Neutrophil (primary cell): ENCODE results near the gene SHANK1.

ENCODE experiments used
- H3K27ac ChIP-seq: fragments of 200-600 bp; sonication (generic); 2 replicates; pipeline ENCODE4 v1.5.1; 2016; ENCODE audit warnings: mild to moderate bottlenecking, moderate library complexity
- H3K27me3 ChIP-seq: fragments of 200-600 bp; sonication (generic); 2 replicates; pipeline ENCODE4 v1.6.0; 2016; ENCODE audit warnings: mild to moderate bottlenecking
- H3K36me3 ChIP-seq: fragments of 200-600 bp; sonication (generic); 2 replicates; pipeline ENCODE4 v1.5.1; 2017
- H3K4me1 ChIP-seq, 2 experiments: fragments of 200-600 bp in 1 of 2; sonication (generic) in 1 of 2; 1 replicate in 1 of 2; 2 replicates in 1 of 2; pipeline versions ENCODE4 v1.5.1 to v1.6.1; 2013 to 2016; ENCODE audit warnings: low read depth in 1 of 2, low read length in 1 of 2, mild to moderate bottlenecking in 1 of 2, moderate library complexity in 1 of 2; ENCODE audit not compliant: control insufficient read depth in 1 of 2, insufficient read depth in 1 of 2
- H3K4me3 ChIP-seq, 2 experiments: fragments of 200-600 bp in 1 of 2; sonication (generic) in 1 of 2; 1 replicate in 1 of 2; 2 replicates in 1 of 2; pipeline ENCODE4 v1.5.1; 2013 to 2016; ENCODE audit warnings: low read depth in 1 of 2, low read length in 1 of 2, mild to moderate bottlenecking in 1 of 2, moderate library complexity in 1 of 2
- H3K9me3 ChIP-seq: fragments of 200-600 bp; sonication (generic); 2 replicates; pipeline ENCODE4 v1.5.1; 2016
- TF ChIP-seq, protein P1 (sequence below): fragments of 200-600 bp; sonication (generic); IDR thresholded peaks from 2 replicates; pipeline ENCODE4 v1.5.1; 2016; ENCODE audit warnings: antibody characterized with exemption

Gene SHANK1

DNA sequence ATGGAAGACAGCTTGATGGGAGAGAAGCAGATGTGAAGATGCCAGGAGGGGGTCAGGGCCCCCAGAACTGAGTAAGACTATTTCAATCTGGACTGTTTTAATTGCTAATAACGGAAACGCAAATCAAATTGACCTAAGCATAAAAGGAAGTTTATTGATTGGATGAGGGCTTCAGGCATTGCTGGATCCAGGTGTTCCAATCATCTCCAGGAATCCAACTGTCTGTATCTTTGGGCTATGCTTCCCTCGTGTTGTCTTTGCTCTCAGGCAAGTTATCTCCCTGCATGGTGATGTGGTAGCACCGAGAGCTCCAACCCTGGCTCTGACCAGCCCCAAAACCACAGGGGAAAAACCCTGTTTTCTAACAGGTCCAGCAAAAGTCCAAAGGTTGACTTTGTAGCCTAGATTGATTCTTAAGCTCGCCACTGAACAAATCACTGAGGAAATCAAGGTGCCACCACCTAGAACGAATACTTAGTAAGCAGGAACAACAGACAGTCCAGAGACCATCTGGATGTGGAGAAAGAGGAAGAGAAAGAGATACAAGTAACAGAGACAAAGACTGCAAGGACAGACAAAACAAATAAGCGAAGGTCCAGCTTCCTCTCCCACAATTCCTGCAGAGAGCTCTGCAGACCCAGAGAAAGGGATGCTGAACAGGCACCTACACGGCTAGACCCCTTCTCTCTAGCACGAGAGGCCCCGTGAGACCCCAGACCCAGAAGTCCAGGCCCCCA lies 71.6 kb downstream of the SHANK1 start:
- no peak overlapping the region for H3K4me3 ChIP-seq
- H3K36me3 ChIP-seq = no peaks in the 10 kb centered on the region
- no peaks in the 10 kb centered on the region for H3K4me1 ChIP-seq
- H3K9me3 ChIP-seq = no peaks in the 10 kb centered on the region
- peaks cover 45% of the 10 kb centered on the region for H3K27me3 ChIP-seq
- no peak overlapping the region for H3K27ac ChIP-seq
- TF ChIP-seq, protein P1, sequence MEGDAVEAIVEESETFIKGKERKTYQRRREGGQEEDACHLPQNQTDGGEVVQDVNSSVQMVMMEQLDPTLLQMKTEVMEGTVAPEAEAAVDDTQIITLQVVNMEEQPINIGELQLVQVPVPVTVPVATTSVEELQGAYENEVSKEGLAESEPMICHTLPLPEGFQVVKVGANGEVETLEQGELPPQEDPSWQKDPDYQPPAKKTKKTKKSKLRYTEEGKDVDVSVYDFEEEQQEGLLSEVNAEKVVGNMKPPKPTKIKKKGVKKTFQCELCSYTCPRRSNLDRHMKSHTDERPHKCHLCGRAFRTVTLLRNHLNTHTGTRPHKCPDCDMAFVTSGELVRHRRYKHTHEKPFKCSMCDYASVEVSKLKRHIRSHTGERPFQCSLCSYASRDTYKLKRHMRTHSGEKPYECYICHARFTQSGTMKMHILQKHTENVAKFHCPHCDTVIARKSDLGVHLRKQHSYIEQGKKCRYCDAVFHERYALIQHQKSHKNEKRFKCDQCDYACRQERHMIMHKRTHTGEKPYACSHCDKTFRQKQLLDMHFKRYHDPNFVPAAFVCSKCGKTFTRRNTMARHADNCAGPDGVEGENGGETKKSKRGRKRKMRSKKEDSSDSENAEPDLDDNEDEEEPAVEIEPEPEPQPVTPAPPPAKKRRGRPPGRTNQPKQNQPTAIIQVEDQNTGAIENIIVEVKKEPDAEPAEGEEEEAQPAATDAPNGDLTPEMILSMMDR = no peak

DNA sequence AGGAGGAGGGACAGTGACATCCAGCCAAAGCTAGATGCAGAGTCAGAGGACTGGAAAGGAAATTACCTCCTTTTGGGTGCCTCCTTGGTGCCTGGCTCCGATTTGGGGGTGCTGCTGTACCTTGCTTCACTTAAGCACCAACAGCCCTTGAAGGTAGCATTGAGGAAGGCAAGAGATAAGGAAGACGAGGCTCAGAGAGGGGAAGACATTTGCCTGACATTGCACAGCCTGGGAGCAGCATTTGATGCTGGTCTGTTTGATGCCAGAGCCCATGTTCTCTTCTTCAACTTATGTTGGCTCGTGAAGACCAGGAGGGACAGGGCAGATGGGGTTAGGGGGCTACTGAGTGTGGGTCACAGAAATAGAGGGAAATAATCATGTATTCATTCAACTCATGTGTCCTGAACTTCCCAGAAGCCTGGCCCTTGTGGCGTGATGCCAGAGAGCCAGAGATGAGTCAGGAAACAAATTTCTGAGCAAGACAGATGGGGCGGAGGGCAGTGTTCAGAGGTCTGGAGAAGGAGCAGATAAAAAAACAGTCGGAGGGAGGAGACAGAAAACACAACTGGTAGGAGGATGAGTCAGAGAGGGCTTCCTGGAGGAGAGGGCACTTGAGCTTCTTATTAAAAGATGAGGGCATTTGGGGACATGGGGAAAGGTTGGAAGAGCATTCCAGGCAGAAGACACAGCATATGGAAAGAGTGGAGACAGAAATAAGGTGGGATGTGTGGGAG lies 73.4 kb downstream of the SHANK1 start:
- TF ChIP-seq, protein P1 = no peak

DNA sequence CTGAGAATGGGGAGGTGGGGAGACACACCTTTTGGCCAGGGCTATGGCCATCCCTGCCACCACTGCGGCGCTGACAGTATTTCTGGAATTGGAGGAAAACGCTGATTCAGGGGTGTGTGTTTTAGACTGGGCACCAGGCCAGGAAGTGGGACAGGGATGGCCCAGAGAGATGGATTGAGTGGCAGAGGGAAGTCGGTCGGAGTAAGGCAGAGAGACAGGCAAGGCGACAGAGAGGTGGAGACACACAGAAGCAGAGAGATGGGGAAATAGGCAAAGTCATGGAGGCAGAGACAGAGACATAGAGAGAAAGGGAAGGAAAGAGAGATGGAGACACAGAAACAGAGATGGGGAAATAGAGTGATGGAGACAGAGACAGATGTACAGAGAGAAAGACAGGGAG lies 74.5 kb downstream of the SHANK1 start:
- Histone ChIP-seq H3K27me3 (peaks cover 61% of the 10 kb centered on the region), H3K36me3 (no peaks in the 10 kb centered on the region), H3K27ac (no peak overlapping the region), H3K9me3 (no peaks in the 10 kb centered on the region), H3K4me1 (no peaks in the 10 kb centered on the region), H3K4me3 (no peak overlapping the region)
- TF ChIP-seq, protein P1 = no peak

More for the DNA sequence above, 73.4 kb downstream of the SHANK1 start:
- Histone ChIP-seq H3K27ac (no peak overlapping the region), H3K4me3 (no peak overlapping the region), H3K36me3 (no peaks in the 10 kb centered on the region), H3K4me1 (no peaks in the 10 kb centered on the region), H3K27me3 (peaks cover 50% of the 10 kb centered on the region), H3K9me3 (no peaks in the 10 kb centered on the region)

DNA sequence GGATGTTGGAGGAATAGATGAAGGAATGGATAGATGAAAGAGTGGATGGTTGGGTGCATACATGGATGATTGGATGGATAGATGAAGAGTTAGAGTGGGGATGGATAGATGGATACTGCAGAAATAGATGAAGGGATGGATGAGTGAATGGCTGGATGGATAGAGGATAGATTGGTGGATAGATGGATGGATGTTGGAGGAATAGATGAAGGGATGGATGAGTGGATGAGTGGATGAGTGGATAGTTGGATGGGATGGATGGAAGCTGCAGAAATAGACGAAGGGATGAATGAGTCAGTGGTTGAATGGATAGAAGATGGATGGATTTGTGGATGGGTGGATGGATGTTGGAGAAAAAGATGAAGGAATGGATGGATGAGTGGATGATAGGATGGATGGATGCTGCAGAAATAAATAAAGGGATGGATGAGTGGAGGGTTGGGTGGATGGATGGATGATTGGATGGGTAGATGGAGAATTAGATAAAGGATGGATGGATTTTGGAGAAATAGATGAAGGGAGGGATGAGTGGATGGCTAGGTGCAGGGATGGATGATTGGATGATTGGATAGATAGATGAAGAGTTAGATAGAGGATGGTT lies 75.2 kb downstream of the SHANK1 start:
- H3K27ac ChIP-seq = no peak overlapping the region
- TF ChIP-seq, protein P1 = no peak
- H3K27me3 ChIP-seq = peaks cover 68% of the 10 kb centered on the region
- H3K36me3 ChIP-seq = no peaks in the 10 kb centered on the region
- no peaks in the 10 kb centered on the region for H3K9me3 ChIP-seq
- H3K4me3 ChIP-seq = no peak overlapping the region
- no peaks in the 10 kb centered on the region for H3K4me1 ChIP-seq

DNA sequence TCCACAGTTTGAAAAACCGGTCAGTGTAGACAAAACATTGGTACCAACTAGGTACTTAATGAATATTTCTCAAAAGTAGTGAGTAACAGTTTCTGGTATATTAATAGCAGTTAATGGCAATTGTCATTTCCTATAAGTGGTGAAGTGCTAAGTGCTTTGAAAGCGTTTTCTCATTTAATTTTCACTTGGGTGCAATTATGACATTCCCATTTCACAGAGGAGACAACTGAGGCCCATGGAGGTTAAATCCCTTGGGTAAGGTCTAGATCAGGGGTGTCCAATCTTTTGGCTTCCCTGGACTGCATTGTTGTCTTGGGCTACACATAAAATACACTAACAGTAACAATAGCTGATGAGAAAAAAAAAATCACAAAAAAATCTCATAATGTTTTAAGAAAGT lies 79.2 kb downstream of the SHANK1 start:
- H3K27ac ChIP-seq = no peak overlapping the region
- no peaks in the 10 kb centered on the region for H3K9me3 ChIP-seq
- H3K4me1 ChIP-seq = no peaks in the 10 kb centered on the region
- no peak overlapping the region for H3K4me3 ChIP-seq
- peaks cover 96% of the 10 kb centered on the region for H3K27me3 ChIP-seq
- no peaks in the 10 kb centered on the region for H3K36me3 ChIP-seq
- TF ChIP-seq, protein P1 = no peak
